ENCODE results near the gene LAMB1. TPM values are rescaled to one million over a fixed set of nuclear protein-coding genes. Genes with fewer than 3 reads are reported as not detected.

Gene LAMB1
- total RNA-seq, 2 experiments from 2014 or later, result 0.17 TPM; not detected in 1

GRCh38 chr7:107890962-107891635 lies 111.9 kb downstream of the LAMB1 start, which contains the start of gene DLD:
TSS of gene DLD (plus strand) at chr7:107891183. CDS start at chr7:107891251, 68 bp downstream.
- no peaks in the 10 kb centered on the region for H3K9me2 ChIP-seq (ENCODE audit: insufficient read depth, low read length)
- peak within 1 kb of the TSS; percentile 93 for H2AFZ ChIP-seq (ENCODE audit: low read length)
- ChIA-PET CTCF (ENCODE audit: unreplicated experiment) (interaction anchor here (0.6 to 1.0 kb wide), 3 partner anchors 12 to 998 kb away, joined by 3 read pairs; partner anchors contain the start of gene CBLL1), POLR2A (interaction anchor here (0.6 to 3.0 kb wide), 8 partner anchors 10 to 1004 kb away, joined by 3 to 17 read pairs (median 4); partner anchors contain the start of gene CBLL1)
- peaks cover 30% of the 10 kb centered on the region for H3K4me1 ChIP-seq (ENCODE audit: insufficient read depth, low read length, poor library complexity, severe bottlenecking)
- peaks cover 49% of the 10 kb centered on the region for H3K79me2 ChIP-seq (ENCODE audit: insufficient read depth, low read depth, low read length)
- H4K20me1 ChIP-seq (ENCODE audit: insufficient read depth, low read length), result 0 out of 2 replicates have a peak, but pooled peaks cover 10% of the 10 kb centered on the region
- TF ChIP-seq EZH2phosphoT487 (IDR thresholded peaks at IDR 0.05; ENCODE audit: borderline replicate concordance, low read depth, low read length) (no peak), CTCF (conservative IDR thresholded peaks at IDR 0.05; ENCODE audit: low read length) (no peak)
- peak within 1 kb of the TSS; percentile 33 for H3K27ac ChIP-seq (ENCODE audit: low read depth, low read length, poor library complexity, severe bottlenecking)
- peaks cover 35% of the 10 kb centered on the region for H3K36me3 ChIP-seq (ENCODE audit: insufficient read depth, low read length)
- H3K4me2 ChIP-seq (ENCODE audit: low read length), result peak within 1 kb of the TSS; percentile 77
- intact Hi-C loops (cut with micrococcal nuclease; ENCODE audit: unreplicated experiment), result loop anchor here (5.0 kb wide), 1 partner anchor 149 kb away; the partner anchor contains the start of gene CBLL1
- DNase-seq (ENCODE audit: low spot score), result peak; percentile 93
- BruUV-seq (replicated peaks), result TSS peak; percentile 63
- peak within 1 kb of the TSS; percentile 82 for H3K4me3 ChIP-seq (ENCODE audit: low read depth, low read length, poor library complexity, severe bottlenecking)
- H3K9me3 ChIP-seq (ENCODE audit: low read length), result no peaks in the 10 kb centered on the region

- peaks cover 44% of the 10 kb centered on the region for H3K79me2 ChIP-seq (ENCODE audit: insufficient read depth, low read depth, low read length)
- peaks cover 29% of the 10 kb centered on the region for H3K36me3 ChIP-seq (ENCODE audit: insufficient read depth, low read length)
- DNase-seq (ENCODE audit: low spot score), result no peak
- intact Hi-C loops (cut with micrococcal nuclease; ENCODE audit: unreplicated experiment), result loop anchor here (5.0 kb wide), 1 partner anchor 148 kb away; the partner anchor contains the start of gene CBLL1
- H3K9me3 ChIP-seq (ENCODE audit: low read length), result no peaks in the 10 kb centered on the region
- H4K20me1 ChIP-seq (ENCODE audit: insufficient read depth, low read length), result 0 out of 2 replicates have a peak, but pooled peaks cover 6% of the 10 kb centered on the region
- TSS peak; percentile 98 for BruUV-seq (replicated peaks)
- peaks cover 30% of the 10 kb centered on the region for H3K4me1 ChIP-seq (ENCODE audit: insufficient read depth, low read length, poor library complexity, severe bottlenecking)
- POLR2A ChIA-PET, result interaction anchor here (0.5 to 3.0 kb wide), 8 partner anchors 10 to 823 kb away, joined by 3 to 17 read pairs (median 4); partner anchors contain the start of gene CBLL1
- H3K4me2 ChIP-seq (ENCODE audit: low read length), result peak overlapping the region; percentile 77
- H3K9me2 ChIP-seq (ENCODE audit: insufficient read depth, low read length), result no peaks in the 10 kb centered on the region
- peak overlapping the region; percentile 31 for H3K27ac ChIP-seq (ENCODE audit: low read depth, low read length, poor library complexity, severe bottlenecking)
- H2AFZ ChIP-seq (ENCODE audit: low read length), result peak overlapping the region; percentile 93
- TF ChIP-seq CTCF (conservative IDR thresholded peaks at IDR 0.05; ENCODE audit: low read length) (no peak; the same call in 1 of the 2 replicates), EZH2phosphoT487 (IDR thresholded peaks at IDR 0.05; ENCODE audit: borderline replicate concordance, low read depth, low read length) (no peak)
- CTCF ChIA-PET (ENCODE audit: unreplicated experiment), result interaction anchor here (0.6 to 1.0 kb wide), 3 partner anchors 11 to 998 kb away, joined by 3 read pairs; partner anchors contain the start of gene CBLL1
- H3K4me3 ChIP-seq (ENCODE audit: low read depth, low read length, poor library complexity, severe bottlenecking), result peak overlapping the region; percentile 82
These were observed 112.4 kb downstream of the LAMB1 start for GRCh38 chr7:107890493-107890961.
